Pancreas (tissue), 10 donors: Measurements from ENCODE around the gene CTIF. TPM values are rescaled to one million over a fixed set of nuclear protein-coding genes. Genes with fewer than 3 reads are reported as not detected.
A peak's percentile ranks its signal among the peaks of the same experiment; 100 is the strongest.

ENCODE experiments used
- ATAC-seq, 4 donors: fragments of 200-7000 bp; cut with Tn5 transposase; one replicate each; pipeline versions ENCODE4 v1.8.0 to v1.9.1; 2020; ENCODE audit warnings: mild to moderate bottlenecking in 4 of 4, moderate library complexity in 4 of 4
- DNase-seq, 6 donors: peaks; one replicate each; pipeline ENCODE4 v3.0.0-alpha.2; 2020
- FAIRE-seq: peaks from 2 replicates; lab custom pipeline; 2012; peaks lifted over from hg19 to GRCh38; lab: Jason Lieb, UNC
- H3K27ac ChIP-seq, 4 donors: fragments of 200-600 bp; sonication (generic); 1 replicate in 3 of 4; 2 replicates in 1 of 4; pipeline versions ENCODE4 v1.5.0 to v1.8.0; 2020
- H3K27me3 ChIP-seq, 4 donors: fragments of 200-600 bp; one replicate each; pipeline ENCODE4 v1.8.0; 2021
- H3K36me3 ChIP-seq, 3 donors: fragments of 200-600 bp; sonication (generic) in 1 of 3; one replicate each; pipeline versions ENCODE4 v1.5.0 to v1.8.0; 2020 to 2021
- H3K4me1 ChIP-seq, 3 donors: fragments of 200-600 bp; one replicate each; pipeline ENCODE4 v1.8.0; 2021
- H3K4me3 ChIP-seq, 4 donors: fragments of 200-600 bp; sonication (generic) in 2 of 4; one replicate each; pipeline versions ENCODE4 v1.5.0 to v1.8.0; 2020 to 2021
- H3K9me3 ChIP-seq, 4 donors: fragments of 200-600 bp; one replicate each; pipeline ENCODE4 v1.8.0; 2021
- WGBS, 2 donors: extraction: QIAGEN DNeasy Blood & Tissue Kit; methylation state at CpG; one replicate each; pipeline ENCODE4 v1.1.7; 2013; 5-methylcytosine and 5-hydroxymethylcytosine counted together
- intact Hi-C, 3 donors: fragments of 100-400 bp; cut with DNase I; formaldehyde crosslinking; loops; one replicate each; pipeline versions ENCODE4 v1.11.1 to v1.14.2; 2022
- polyA plus RNA-seq, 2 donors: library from polyadenylated mRNA; stranded (reverse); fragments of 200-250 nt; gene quantifications; one replicate each; pipeline ENCODE4 v1.2.3, GENCODE V29; 2013
- total RNA-seq, 6 donors: library from RNA; stranded (reverse); fragmentation: NEBNext Ultra II Directional in 4 of 6; extraction: Animal tissue kit (Norgen Biotek cat#: 25700) in 4 of 6; gene quantifications; one replicate each; pipeline versions ENCODE4 v1.2.1 to v1.2.4, GENCODE V29; 2021 to 2023
- TF ChIP-seq, protein P1 (sequence below), 4 donors: fragments of 200-600 bp; sonication (generic) in 3 of 4; IDR thresholded peaks; one replicate each; pipeline versions ENCODE4 v1.5.0 to v1.8.0; 2021; ENCODE audit warnings: antibody characterized with exemption in 4 of 4
- donor health status: healthy with polysubstance abuse.
- donor health status: DM: no; HTN: no; CAD: no; lungs with moderate emphysema.
- donor health status: DM: no; HTN: no; CAD: no.
- donor health status: control.
- donor health status: control.
- donor health status: Bipolar disorder and iron deficiency.
- donor health status: DM: yes; HTN: yes; CAD: no.
- donor health status: DM: no; HTN: no; CAD: no.
- donor health status: DM: no; HTN: no; CAD: no.
- donor health status: DM: yes; HTN: yes; CAD: no.

The CTIF gene
- total and polyA plus RNA-seq, 8 donors: 15.1 to 27.4 (median 16.7) TPM

GRCh38 chr18:48707636-48708296 is 168.9 kb downstream of the CTIF start:
- FAIRE-seq: no peak
- no peak for ATAC-seq
- H3K9me3 ChIP-seq: no peaks in the 10 kb centered on the region
- intact Hi-C loops: no loop called here
- TF ChIP-seq, protein P1, sequence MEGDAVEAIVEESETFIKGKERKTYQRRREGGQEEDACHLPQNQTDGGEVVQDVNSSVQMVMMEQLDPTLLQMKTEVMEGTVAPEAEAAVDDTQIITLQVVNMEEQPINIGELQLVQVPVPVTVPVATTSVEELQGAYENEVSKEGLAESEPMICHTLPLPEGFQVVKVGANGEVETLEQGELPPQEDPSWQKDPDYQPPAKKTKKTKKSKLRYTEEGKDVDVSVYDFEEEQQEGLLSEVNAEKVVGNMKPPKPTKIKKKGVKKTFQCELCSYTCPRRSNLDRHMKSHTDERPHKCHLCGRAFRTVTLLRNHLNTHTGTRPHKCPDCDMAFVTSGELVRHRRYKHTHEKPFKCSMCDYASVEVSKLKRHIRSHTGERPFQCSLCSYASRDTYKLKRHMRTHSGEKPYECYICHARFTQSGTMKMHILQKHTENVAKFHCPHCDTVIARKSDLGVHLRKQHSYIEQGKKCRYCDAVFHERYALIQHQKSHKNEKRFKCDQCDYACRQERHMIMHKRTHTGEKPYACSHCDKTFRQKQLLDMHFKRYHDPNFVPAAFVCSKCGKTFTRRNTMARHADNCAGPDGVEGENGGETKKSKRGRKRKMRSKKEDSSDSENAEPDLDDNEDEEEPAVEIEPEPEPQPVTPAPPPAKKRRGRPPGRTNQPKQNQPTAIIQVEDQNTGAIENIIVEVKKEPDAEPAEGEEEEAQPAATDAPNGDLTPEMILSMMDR (IDR thresholded peaks at IDR 0.05): no peak
- no peak overlapping the region for H3K27ac ChIP-seq
- H3K4me3 ChIP-seq: no peak overlapping the region
- WGBS, 2 donors: 88 to 94% methylated on average over 7 of the region's 7 CpGs
- no peaks in the 10 kb centered on the region for H3K4me1 ChIP-seq
- H3K36me3 ChIP-seq: no peaks in the 10 kb centered on the region
- no peaks in the 10 kb centered on the region for H3K27me3 ChIP-seq
- no peak for DNase-seq

GRCh38 chr18:48708807-48709206 is 170.0 kb downstream of the CTIF start:
- ATAC-seq (no peak), DNase-seq (no peak), FAIRE-seq (no peak)
- Histone ChIP-seq H3K4me3 (no peak overlapping the region), H3K27ac (no peak overlapping the region), H3K36me3 (no peaks in the 10 kb centered on the region), H3K27me3 (no peaks in the 10 kb centered on the region), H3K4me1 (no peaks in the 10 kb centered on the region), H3K9me3 (no peaks in the 10 kb centered on the region)
- TF ChIP-seq, protein P1 (IDR thresholded peaks at IDR 0.05): no peak
- 80 to 83% methylated on average over 3 of the region's 3 CpGs for WGBS, 2 donors
- intact Hi-C loops: no loop called here

DNA sequence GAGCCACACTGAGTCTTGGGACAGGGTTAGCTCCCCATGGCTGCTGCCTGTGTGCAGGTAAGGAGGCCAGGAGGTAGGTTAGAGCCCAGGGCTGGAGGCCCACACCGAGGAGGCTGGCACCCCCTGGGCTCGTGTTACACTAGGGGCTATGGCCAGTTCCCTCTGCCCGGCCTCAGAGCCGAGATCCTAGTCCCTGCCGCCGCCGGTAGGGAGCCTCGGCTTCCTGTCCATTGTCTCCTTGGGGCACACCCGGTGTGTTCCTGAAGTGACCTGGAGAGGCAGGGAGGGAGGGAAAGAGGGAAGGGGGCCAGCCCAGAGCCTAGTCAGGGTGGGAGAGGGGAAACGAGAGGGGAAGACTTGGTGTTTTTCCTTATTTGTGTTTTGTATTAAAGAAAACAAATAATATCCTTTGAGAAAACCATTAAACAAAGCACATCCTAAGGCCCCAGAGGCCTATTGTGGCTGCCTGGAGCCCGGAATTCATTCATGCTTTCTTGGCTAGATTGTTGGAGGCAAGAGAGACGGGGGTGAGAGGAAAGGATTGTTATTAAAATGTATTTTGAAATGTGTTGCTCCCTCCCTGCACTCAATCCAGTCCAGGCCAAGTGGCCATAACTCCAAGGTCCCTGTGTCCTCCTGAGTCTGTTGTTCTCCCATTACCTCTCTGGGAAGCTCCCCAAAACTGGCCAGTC is 170.7 kb downstream of the CTIF start:
- intact Hi-C loops: no loop called here
- WGBS, 2 donors: 84 to 90% methylated on average over 12 of the region's 12 CpGs

DNA sequence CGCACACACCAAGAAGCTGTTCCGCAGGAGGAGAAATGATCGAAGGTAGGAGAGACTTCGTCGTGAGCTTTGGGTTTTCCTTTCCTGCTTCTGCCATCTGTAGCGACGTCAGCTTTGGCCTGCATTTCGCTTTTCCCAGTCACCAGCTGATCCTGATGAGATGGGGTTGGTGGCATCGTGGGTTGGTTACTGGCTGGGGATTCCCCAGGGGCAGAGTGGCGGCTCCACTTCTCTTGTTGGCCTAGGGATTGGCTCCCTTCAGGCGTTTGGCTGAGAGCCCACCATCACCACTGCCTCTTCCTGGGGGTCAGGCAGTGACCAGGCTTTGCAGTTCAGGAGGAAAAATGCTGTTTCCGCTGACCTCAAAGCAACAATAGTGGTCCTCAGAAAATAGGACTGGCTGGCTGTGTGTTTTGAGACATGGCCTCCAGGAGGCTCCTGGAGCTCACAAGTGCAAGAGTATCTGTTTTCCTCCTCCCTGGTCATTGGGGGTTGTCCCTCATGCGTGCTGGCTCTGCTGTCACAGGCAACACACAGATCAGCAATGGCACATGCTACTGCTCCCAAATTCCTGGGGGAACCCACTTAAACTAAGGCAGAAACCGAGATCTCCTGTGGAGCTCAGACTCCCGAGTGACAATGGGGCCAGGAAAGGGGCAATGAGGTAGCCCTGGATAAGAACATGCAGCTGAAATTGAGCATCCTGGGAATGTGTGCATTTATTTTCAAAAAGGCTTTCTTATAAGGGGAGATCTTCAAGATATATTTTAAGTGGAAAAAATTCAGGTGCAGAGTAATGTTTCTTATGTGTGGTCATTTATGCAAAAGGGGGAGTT is 173.0 kb downstream of the CTIF start:
- no peak for FAIRE-seq

More for the DNA sequence above, 170.7 kb downstream of the CTIF start:
- Histone ChIP-seq H3K4me1 (no peaks in the 10 kb centered on the region), H3K36me3 (no peaks in the 10 kb centered on the region), H3K4me3 (no peak overlapping the region), H3K27ac (no peak overlapping the region), H3K9me3 (no peaks in the 10 kb centered on the region), H3K27me3 (no peaks in the 10 kb centered on the region)
- ATAC-seq: no peak
- TF ChIP-seq, protein P1 (IDR thresholded peaks at IDR 0.05): no peak
- FAIRE-seq: no peak
- DNase-seq: no peak

More for the DNA sequence above, 173.0 kb downstream of the CTIF start:
- Histone ChIP-seq H3K4me3 (no peak overlapping the region), H3K9me3 (no peaks in the 10 kb centered on the region), H3K36me3 (no peaks in the 10 kb centered on the region), H3K4me1 (no peaks in the 10 kb centered on the region), H3K27me3 (no peaks in the 10 kb centered on the region), H3K27ac (no peak overlapping the region)
- intact Hi-C loops: no loop called here
- TF ChIP-seq, protein P1 (IDR thresholded peaks at IDR 0.05): no peak
- WGBS, 2 donors: 82 to 85% methylated on average over 15 of the region's 15 CpGs
- DNase-seq (no peak), ATAC-seq (peak in 3 of 4 donors; percentile 31 to 43 (median 31))
